HCT116 (cell line): ENCODE measurements around the gene SCN10A.

Source experiments
- POLR2AphosphoS5 ChIP-seq: IDR thresholded peaks from 2 replicates; pipeline ENCODE4 v1.6.1; 2011; ENCODE audit warnings: mild to moderate bottlenecking, low read depth, low read length, moderate library complexity
- ZNF274 ChIP-seq: fragments of 200-500 bp; sonication (Bioruptor generic); IDR thresholded peaks from 2 replicates; pipeline ENCODE4 v1.6.1; 2014; ENCODE audit warnings: mild to moderate bottlenecking, low read depth, low read length, inconsistent platforms
- TF ChIP-seq, protein P1 (sequence below), 3 experiments: fragments of 200-600 bp in 1 of 3; sonication (generic) in 1 of 3; IDR thresholded peaks in 2 of 3; conservative IDR thresholded peaks in 1 of 3; 2 replicates each; pipeline ENCODE4 v1.5.1; 2012 to 2017; ENCODE audit warnings: low read depth in 2 of 3, low read length in 2 of 3, antibody characterized with exemption in 1 of 3, borderline replicate concordance in 1 of 3, control low read depth in 1 of 3, mild to moderate bottlenecking in 1 of 3, mixed read lengths in 1 of 3, mixed run types in 1 of 3, moderate library complexity in 1 of 3; ENCODE audit not compliant: insufficient read depth in 1 of 3

DNA sequence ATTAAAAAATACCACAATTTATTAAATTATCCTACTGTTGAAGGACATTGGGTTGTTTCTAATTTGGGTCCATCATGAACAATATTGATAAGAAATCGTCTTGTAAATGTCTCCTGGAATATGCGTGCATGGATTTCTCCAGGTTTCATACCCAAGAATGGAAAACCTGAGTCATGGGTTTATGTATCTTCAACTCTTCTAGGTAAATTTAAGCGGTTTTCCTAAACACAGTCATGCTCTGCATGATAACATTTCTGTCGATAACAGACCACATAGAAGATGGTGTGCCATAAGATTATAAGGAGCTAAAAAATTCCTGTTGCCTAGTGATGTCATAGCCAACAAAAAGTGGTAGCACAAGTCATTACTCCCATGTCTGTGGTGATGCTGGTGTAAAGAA is 126.7 kb downstream of the SCN10A start:
- TF ChIP-seq POLR2AphosphoS5 (no peak), ZNF274 (no peak)
- TF ChIP-seq, protein P1, sequence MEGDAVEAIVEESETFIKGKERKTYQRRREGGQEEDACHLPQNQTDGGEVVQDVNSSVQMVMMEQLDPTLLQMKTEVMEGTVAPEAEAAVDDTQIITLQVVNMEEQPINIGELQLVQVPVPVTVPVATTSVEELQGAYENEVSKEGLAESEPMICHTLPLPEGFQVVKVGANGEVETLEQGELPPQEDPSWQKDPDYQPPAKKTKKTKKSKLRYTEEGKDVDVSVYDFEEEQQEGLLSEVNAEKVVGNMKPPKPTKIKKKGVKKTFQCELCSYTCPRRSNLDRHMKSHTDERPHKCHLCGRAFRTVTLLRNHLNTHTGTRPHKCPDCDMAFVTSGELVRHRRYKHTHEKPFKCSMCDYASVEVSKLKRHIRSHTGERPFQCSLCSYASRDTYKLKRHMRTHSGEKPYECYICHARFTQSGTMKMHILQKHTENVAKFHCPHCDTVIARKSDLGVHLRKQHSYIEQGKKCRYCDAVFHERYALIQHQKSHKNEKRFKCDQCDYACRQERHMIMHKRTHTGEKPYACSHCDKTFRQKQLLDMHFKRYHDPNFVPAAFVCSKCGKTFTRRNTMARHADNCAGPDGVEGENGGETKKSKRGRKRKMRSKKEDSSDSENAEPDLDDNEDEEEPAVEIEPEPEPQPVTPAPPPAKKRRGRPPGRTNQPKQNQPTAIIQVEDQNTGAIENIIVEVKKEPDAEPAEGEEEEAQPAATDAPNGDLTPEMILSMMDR (IDR thresholded peaks at IDR 0.05 in 2 of 3, conservative IDR thresholded peaks at IDR 0.05 in 1 of 3; ENCODE audit: borderline replicate concordance in 1 of 3, insufficient read depth in 1 of 3, low read depth in 2 of 3, low read length in 2 of 3) = no peak
